Fibroblast of skin of right quadriceps (primary cell): ENCODE data around the gene ANKRD34B.
"Not testable (repeated sequence)": the region's sequence is repeated elsewhere in the genome, so short reads cannot be mapped to it uniquely, and the experiment has no call there.

ENCODE experiments used
- DNase-seq: peaks from one replicate; pipeline ENCODE4 v3.0.0-alpha.2; 2013

The ANKRD34B gene

GRCh38 chr5:80569961-80570786 is at the start of gene ANKRD34B:
ANKRD34B (minus strand) TSS chr5:80570280; CDS start chr5:80560019, 10,261 bp downstream.
- DNase-seq, result no peak

- no peak for DNase-seq
Measured at GRCh38 chr5:80619086-80619485, 49.0 kb upstream of the ANKRD34B start.

GRCh38 chr5:80618438-80618837 is 48.4 kb upstream of the ANKRD34B start:
- DNase-seq, result no peak

GRCh38 chr5:80615266-80615914 is 45.3 kb upstream of the ANKRD34B start:
- no peak for DNase-seq

- no peak for DNase-seq
Measured at GRCh38 chr5:80609692-80610091, 39.6 kb upstream of the ANKRD34B start.

GRCh38 chr5:80608731-80609130 is 38.7 kb upstream of the ANKRD34B start:
- no peak for DNase-seq

GRCh38 chr5:80607832-80608231 is 37.8 kb upstream of the ANKRD34B start:
- DNase-seq, result no peak

GRCh38 chr5:80607343-80607742 is 37.3 kb upstream of the ANKRD34B start:
- DNase-seq, result no peak

GRCh38 chr5:80600943-80601693 is 31.0 kb upstream of the ANKRD34B start:
- DNase-seq, result no peak

GRCh38 chr5:80597500-80597899 is 27.4 kb upstream of the ANKRD34B start:
- DNase-seq, result no peak

GRCh38 chr5:80594810-80595209 is 24.7 kb upstream of the ANKRD34B start:
- DNase-seq, result no peak

- no peak for DNase-seq
Measured at GRCh38 chr5:80592761-80593160, 22.7 kb upstream of the ANKRD34B start.

- DNase-seq, result no peak
Measured at GRCh38 chr5:80592105-80592504, 22.0 kb upstream of the ANKRD34B start.

GRCh38 chr5:80591352-80591751 is 21.3 kb upstream of the ANKRD34B start:
- DNase-seq, result peak; percentile 11

GRCh38 chr5:80590766-80591165 is 20.7 kb upstream of the ANKRD34B start:
- no peak for DNase-seq

GRCh38 chr5:80588858-80589540 is 18.9 kb upstream of the ANKRD34B start:
- no peak for DNase-seq

- no peak for DNase-seq
Measured at GRCh38 chr5:80584770-80585169, 14.7 kb upstream of the ANKRD34B start.

GRCh38 chr5:80580291-80580690 is 10.2 kb upstream of the ANKRD34B start:
- DNase-seq, result not testable (repeated sequence)

GRCh38 chr5:80579050-80579449 is 9.0 kb upstream of the ANKRD34B start:
- DNase-seq, result no peak

GRCh38 chr5:80577707-80578106 is 7.6 kb upstream of the ANKRD34B start:
- no peak for DNase-seq

- no peak for DNase-seq
Measured at GRCh38 chr5:80576383-80576782, 6.3 kb upstream of the ANKRD34B start.

GRCh38 chr5:80573062-80573461 is 3.0 kb upstream of the ANKRD34B start:
- DNase-seq, result no peak
